Hematopoietic multipotent progenitor cell treated with erythropoietin and hydrocortisone succinate and interleukin-3 and kit ligand, for 15 days (in vitro differentiated cells): ENCODE data around the gene BTNL9.
A peak's percentile ranks its signal among the peaks of the same experiment; 100 is the strongest.
"Not testable (repeated sequence)": the region's sequence is repeated elsewhere in the genome, so short reads cannot be mapped to it uniquely, and the experiment has no call there.

Experiments used
- DNase-seq: peaks from one replicate; pipeline ENCODE4 v3.0.0-alpha.2; 2015; ENCODE audit warnings: low spot score

BTNL9 gene

GRCh38 chr5:181100121-181100875, 60.2 kb downstream of the BTNL9 start:
- no peak for DNase-seq

GRCh38 chr5:181101030-181101641, 61.1 kb downstream of the BTNL9 start:
- DNase-seq: not testable (repeated sequence)

- DNase-seq: not testable (repeated sequence)
These were observed 62.0 kb downstream of the BTNL9 start for GRCh38 chr5:181101930-181102674.

- DNase-seq: not testable (repeated sequence)
These were observed 64.1 kb downstream of the BTNL9 start for GRCh38 chr5:181104259-181104568.

GRCh38 chr5:181104606-181105390, 64.7 kb downstream of the BTNL9 start:
- DNase-seq: not testable (repeated sequence)

GRCh38 chr5:181105391-181106025, 65.4 kb downstream of the BTNL9 start:
- no peak for DNase-seq

GRCh38 chr5:181107699-181108098, 67.6 kb downstream of the BTNL9 start:
- peak; percentile 77 for DNase-seq

GRCh38 chr5:181108578-181109165, 68.6 kb downstream of the BTNL9 start:
- no peak for DNase-seq

- no peak for DNase-seq
These were observed 69.5 kb downstream of the BTNL9 start for GRCh38 chr5:181109489-181110013.

GRCh38 chr5:181111010-181111409, 70.9 kb downstream of the BTNL9 start:
- DNase-seq: no peak
